Measurements from ENCODE around the gene TBC1D14.

TBC1D14 gene

GRCh38 chr4:6983544-6984142, 74.0 kb downstream of the TBC1D14 start:
- no peak for DNase-seq

DNA sequence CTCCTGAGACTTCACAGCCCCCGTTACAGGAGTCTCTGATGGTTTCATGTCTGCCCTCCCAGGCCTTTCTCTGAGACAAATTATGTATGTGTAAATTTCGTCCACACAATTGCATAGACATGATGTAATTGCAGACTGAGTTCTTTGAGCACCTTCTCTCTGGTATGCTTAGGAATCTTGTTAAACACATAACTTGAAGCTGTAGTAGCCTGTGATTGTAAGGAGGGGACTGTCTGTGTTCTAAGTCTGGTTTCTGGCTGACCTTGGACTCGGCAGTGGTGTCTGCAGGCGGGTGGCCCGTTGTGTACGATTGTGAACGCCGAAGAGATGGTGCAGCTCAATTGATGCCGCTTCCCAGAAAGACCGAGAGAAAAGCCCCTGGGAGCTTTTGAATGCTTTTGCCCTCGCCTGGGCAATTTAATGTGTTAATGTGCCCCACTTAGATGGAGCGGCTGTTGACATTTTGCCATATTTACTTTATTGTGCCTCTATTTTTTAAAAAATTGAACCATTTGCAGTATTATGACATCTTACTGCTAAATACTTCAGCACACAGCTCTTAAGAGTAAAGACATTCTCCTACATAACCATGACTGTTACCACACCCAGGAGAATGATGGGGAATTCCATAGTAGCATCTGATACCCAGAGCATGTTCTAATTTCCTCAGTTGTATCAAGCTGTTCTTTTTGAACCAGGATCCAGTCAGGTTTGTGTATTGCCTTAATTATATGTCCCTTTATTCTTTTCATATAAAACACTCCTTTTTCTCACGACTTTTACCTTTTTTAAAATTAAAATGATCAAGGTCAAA, 75.2 kb downstream of the TBC1D14 start:
- DNase-seq = no peak

- DNase-seq = peak; percentile 55
Measured at GRCh38 chr4:6986072-6986780, 76.6 kb downstream of the TBC1D14 start.

DNA sequence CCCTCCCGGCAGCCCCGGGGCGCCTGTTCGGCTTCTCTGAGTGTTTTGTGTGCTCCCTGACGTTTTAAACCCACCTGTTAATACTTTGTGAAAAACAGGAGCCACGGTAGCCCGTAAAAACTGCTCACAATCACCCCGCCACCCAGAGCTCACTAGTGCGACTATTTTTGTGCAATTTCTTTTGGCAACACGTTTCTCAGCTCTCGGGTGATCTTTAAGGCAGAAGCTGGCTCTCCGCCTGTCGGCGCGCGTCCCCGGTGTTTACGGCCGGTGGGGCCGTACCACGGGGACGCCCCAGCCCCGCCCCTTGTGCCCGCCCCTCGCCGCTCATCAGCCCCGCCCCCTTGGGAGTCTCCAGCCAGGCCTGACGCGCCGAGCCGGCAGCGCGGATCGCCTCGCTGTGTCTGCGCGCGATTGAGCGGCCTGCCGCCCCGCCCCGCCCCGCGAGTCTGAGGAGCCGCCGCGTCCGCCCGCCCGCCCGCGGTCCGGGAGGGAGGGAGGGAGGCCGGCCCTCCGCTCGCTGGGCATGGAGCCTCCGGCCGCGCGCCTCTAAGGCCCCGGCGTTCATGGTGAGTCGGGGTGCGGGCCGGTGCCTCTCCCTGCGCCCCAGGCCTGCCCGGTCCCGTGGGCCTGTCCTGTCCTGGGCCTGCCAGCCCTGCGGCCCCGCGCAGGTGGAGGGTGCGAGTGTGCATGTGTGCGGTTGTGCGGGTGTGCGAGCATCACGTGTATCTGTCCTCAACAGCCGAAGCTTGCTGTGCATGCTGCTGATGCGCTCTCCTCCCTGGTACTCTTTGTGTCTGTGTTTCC, 77.4 kb downstream of the TBC1D14 start:
- peak; percentile 97 for DNase-seq

GRCh38 chr4:6987588-6987961, 77.9 kb downstream of the TBC1D14 start:
- DNase-seq = no peak

DNA sequence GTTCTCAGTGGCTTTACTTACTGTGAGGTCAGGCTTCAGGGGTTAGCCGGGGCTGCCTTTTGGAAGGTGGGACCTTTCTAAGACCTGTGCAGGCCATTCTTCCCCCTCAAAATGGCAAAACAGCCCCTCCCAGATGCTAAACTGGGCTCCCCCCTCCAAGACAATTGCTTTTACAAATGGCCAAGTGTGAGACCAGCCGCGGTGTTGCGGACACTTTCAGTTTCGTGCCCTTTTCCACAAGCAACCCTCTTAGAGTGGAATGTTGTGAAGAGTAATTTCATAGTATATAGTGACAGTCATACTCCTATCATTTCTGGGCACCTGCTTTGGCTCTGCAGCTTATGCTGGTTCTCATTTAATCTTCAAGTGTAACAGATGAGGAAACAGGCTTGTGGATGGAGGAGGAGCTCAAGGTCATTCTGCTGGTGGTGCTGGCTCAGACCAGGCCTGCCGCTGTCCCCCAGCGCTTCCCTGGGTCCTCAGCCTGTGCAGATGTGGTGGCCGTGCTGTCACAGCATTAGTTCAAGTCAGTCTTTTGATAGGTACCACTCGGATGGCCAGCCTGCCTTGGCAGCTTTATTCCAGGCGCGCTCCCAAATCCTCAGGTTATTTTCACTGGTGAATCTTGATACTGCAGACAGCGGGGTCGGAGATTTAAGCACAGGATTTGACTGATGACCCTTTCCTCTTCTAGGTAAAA, 78.5 kb downstream of the TBC1D14 start:
- DNase-seq = peak; percentile 39

DNA sequence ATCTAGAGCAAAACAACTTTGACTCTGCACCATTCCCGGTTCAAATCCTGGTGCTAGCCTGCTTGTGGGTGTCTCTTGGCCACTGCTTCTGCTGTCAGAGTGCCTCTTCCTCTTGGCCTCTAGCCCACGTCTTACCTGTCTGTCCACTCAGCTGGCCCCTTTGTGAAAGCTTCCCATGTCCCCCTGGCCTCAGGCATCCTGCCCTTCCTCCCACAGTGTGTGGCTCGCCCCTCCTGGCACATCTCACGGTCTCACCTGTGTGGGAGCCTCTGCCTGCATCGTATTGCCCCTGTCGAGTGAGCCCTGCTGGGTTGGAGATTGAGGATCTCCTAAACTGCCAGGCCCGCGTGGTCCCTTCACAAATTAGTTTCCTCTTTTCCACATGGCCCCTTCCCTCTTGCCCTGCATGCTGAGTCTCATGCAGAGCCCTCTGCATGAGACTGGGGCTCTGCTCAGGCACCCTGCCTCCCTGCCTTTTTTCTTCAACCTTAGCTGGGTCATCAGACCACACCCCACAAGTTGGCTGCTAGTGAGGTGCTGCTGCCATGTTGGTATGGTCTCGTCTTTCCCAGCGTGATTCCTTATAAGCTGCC, 79.8 kb downstream of the TBC1D14 start:
- no peak for DNase-seq

GRCh38 chr4:6990661-6991060, 81.0 kb downstream of the TBC1D14 start:
- peak; percentile 49 for DNase-seq

DNA sequence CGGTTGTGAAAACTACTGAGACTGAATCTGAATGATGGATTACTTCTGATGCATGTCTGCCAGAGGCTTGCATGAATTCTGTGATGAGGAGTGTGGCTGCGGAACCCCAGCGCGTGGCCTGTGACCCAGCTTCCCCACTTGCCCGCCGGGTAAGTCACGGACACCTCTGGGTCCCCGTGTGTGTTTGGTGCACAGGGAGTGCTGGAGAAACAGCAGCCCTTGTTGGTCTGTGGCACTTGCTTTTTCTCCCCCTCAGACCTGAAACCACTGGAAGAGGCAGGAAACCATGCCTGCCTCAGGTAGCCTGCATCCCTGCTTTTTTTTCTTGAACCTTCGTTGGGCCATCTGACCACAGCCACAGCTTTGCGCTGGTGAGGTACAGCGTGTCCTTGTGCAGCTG, 81.6 kb downstream of the TBC1D14 start:
- no peak for DNase-seq

DNA sequence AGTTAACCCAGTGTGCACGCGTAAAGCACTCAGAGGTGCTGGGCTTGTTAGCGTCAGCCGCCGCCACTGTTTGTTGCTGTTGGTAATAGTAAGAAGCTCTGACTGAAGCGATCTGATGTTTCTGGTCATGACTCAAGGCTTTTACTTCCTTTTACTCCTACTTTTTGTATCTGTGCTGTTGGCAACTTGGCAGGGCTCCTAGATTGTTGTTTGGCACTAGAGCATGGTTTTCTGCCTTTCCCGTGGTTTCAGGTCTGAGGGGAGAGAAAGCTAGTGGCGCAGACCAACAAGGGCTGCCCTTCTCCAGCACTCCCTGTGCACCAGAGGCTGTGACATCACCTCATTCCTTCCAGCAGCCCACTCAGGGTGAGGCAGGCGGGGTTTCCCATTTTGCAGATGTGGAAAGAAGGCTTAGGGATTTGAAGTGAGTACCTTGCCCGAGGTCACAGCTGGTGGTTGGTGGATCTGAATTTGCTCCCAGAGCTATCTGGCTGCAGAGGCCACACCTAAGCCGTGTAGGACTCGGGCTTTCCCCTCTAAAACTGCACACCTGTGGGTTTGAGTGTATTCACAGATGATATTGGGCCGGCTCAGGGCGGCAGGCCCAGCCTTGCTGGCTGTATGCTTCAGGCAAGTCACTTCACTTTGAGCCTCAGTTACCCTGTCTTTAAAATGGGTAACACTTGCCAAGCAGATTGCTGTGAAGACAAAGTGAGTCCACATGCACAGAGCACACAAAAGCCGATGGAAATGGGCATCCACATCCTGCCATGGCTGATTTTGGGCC, 82.3 kb downstream of the TBC1D14 start:
- DNase-seq = peak; percentile 76

DNA sequence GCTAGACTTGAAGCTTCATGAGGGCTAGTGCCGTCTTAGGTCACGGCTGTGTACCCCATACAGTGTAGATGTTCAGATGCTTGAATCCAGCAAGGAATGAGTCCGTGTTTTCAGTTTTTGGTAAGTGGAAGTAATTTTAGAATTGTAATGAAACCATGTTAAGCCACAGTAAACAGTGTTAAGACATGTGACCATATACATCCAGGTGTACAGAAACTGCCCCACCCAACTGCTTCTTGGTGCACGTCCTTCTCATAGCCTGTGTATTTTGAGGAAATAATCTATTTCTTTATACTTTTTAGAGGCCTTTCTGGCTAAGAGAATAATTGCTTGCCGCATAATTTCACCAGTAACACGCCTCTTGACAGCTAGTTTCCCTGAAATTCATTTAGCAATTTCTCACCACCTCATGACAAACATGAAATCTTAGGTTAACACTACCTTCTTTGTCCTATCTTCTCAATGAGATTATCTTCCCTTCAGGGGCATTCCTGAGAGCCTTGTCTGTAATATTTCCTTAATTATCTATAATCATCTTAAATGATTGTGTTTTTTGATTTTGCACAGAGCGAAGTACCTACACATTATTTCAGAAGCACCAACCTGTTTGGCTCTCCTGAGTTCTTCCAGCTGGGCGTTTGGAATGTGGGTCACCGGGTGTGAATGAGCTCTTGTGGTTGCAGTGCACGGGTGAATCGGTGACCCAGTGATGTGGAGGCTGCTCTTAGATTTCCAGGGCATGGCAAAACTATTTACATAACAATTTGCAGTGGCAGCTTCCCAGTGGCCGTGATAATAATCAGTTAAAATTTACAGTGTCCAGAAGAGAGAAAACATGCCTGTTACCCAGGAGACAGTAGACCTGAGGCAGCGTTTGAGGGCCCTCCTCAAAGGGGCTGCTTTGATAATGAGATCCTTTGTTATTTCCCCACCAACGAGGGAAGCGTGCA, 83.4 kb downstream of the TBC1D14 start:
- DNase-seq = no peak

DNA sequence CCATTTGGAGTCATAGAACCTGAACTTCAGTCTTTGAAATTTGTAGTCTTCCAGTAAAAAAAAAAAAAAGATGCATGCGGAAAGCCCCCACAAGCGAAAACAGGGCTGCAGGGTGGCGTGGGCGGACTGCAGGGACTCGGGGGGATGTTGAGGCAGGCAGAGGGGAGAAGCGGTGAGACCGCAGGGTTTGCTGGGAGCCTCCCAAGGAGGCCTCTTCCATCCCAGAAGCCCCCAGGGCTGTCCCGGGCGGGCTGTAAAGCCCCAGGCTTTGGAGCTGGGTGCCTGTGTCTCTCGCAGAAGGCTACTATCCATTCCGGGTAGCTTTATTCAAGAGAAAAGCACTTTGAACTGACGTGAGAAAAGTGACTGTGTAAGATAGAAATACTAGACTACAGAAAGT, 86.9 kb downstream of the TBC1D14 start:
- no peak for DNase-seq

DNA sequence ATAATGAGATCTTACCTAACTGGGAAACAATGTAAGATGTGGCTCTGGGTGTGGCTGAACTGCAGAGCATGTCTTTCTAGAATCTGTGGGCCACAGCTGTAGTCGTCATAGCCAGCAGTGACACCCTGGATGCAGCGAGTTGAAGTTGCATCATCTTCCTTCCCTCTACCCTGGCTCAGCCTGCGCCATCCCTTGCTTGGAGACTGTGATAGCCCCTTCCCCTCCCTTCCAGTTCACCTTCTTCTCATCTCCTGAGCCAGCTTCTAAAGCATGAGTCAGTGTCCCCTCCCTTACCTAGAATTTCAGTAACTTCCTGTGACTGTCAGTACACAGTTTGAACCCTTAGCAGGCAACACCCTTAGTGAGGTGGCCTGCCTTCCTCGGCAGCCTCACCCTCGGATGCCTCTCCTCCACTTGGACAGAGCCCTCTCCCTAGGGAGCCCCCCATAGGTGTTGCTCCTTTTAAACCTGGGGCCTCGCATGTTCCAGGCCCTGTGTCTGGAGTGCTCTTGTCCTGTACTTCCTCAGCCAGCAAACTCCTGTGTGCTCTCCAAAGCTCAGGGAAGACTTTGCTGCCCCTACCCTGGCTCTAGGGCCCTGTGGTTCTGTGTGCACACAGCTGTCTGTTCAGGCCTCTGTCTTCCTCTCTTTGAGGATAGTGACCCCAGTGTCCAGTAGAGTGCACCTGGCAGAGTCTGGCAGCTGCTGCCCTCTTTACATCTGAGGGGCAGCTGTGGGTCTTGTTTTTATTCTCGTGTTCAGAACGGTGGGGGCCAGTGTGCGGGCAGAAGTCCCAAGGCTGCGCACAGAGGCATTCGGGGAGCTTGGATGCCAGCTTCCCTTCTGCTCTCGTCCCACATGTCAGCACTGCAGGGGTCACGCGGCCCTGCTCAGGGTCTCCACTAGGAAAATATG, 89.8 kb downstream of the TBC1D14 start:
- DNase-seq = no peak

- DNase-seq = no peak
Measured at GRCh38 chr4:7000421-7001176, 91.0 kb downstream of the TBC1D14 start.

DNA sequence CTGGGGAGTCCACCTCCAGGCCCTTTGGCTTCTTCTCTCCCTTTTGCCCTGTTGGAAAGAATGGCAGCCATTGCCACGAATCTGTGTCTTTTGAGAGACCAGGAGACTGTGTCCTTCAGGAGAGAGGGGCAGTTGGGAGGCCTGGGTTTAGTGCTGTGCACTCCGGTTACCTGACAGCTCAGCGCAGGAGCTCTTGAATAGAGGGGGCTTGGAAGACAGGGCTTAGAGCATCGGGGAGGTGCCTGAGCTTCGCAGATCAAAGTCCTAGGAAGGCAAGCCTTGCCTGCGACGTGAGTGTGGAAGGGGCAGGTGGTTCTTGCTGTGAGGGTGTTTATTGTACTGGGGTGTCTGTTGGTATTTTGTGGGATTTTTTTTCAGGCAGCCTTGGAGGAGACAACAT, 91.6 kb downstream of the TBC1D14 start:
- DNase-seq = no peak

DNA sequence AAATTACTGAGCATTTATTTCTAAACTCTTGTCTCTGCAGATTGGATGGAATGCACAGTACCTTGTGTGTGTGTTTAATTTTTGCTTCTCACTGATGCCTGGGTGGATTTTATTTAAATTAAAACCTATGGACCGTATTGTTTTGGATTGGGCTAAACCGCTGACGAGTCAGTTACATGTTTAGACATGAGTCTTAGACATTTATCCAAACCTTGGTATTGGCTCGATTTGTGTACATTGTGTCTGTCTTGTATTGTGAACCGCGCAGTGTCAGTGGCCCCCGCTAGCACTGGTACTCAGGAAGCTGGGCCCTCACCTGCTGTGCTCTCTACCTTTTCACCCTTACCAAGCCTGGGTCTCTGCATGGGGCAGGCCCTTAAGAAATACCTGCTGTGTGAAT, 92.7 kb downstream of the TBC1D14 start:
- no peak for DNase-seq

GRCh38 chr4:7003176-7003878, 93.7 kb downstream of the TBC1D14 start:
- no peak for DNase-seq

GRCh38 chr4:7003879-7004240, 94.2 kb downstream of the TBC1D14 start:
- no peak for DNase-seq
